ENCODE results near the gene DAP.

DNA sequence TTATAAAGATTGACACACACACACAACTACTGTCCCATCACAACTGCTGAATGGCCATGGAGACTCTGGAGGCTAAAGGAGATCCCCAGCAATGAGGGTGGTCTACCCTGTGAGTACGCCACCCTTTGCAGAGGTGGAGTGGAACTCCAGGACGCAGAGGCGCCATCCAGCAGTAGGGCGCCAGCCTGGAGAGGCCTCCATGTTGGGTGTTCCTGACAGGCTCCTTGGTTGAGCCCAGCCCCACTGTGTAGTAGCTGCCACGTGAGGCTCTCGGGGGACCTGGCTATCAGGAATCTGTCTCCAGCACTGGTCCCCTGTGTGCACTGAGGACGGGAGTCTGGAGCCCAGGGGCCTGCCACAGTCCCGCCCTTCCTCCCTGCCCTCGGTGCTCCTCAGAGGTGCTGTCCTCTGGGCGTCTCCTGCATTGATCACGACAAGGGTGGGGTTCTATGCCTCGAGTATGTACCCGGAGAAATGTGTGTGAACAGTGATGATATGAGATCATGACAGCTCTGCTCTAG lies 72.3 kb downstream of the DAP start:
- TF ChIP-seq, protein P1, sequence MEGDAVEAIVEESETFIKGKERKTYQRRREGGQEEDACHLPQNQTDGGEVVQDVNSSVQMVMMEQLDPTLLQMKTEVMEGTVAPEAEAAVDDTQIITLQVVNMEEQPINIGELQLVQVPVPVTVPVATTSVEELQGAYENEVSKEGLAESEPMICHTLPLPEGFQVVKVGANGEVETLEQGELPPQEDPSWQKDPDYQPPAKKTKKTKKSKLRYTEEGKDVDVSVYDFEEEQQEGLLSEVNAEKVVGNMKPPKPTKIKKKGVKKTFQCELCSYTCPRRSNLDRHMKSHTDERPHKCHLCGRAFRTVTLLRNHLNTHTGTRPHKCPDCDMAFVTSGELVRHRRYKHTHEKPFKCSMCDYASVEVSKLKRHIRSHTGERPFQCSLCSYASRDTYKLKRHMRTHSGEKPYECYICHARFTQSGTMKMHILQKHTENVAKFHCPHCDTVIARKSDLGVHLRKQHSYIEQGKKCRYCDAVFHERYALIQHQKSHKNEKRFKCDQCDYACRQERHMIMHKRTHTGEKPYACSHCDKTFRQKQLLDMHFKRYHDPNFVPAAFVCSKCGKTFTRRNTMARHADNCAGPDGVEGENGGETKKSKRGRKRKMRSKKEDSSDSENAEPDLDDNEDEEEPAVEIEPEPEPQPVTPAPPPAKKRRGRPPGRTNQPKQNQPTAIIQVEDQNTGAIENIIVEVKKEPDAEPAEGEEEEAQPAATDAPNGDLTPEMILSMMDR (IDR thresholded peaks at IDR 0.05; ENCODE audit: borderline replicate concordance, extremely low read depth, low read length, poor library complexity, severe bottlenecking): no peak
- TF ChIP-seq EZH2 (IDR thresholded peaks at IDR 0.05; ENCODE audit: borderline replicate concordance, low read depth, low read length, severe bottlenecking): no peak
